WTC11 (cell line): ENCODE results near the gene PFKFB3. TPM values are rescaled to one million over a fixed set of nuclear protein-coding genes. Genes with fewer than 3 reads are reported as not detected.
A peak's percentile ranks its signal among the peaks of the same experiment; 100 is the strongest.

Source experiments
- ATAC-seq: fragments of 200-7000 bp; cut with Tn5 transposase; 2 replicates; pipeline ENCODE4 v1.10.0; 2021; ENCODE audit warnings: mild to moderate bottlenecking, moderate library complexity
- CTCF ChIA-PET: fragments of 300-600 bp; sonication (Branson Sonifier 250); formaldehyde crosslinking; loops from one replicate; lab custom pipeline; 2021; ENCODE audit warnings: antibody characterized with exemption; lab: Charles Lee
- POLR2A ChIA-PET: fragments of 350-600 bp; sonication (Branson Sonifier 250); formaldehyde crosslinking; loops from one replicate; lab custom pipeline; 2021; ENCODE audit warnings: antibody characterized with exemption; lab: Charles Lee
- DNase-seq: peaks from one replicate; pipeline ENCODE4 v3.0.0; 2021; ENCODE audit warnings: low spot score
- H3K27ac Mint-ChIP-seq: 2 replicates; pipeline ENCODE4 v1.8.0; 2021; ENCODE audit warnings: mixed read lengths
- H3K27me3 Mint-ChIP-seq: 2 replicates; pipeline ENCODE4 v1.8.0; 2021; ENCODE audit warnings: low read depth, mild to moderate bottlenecking, moderate library complexity, mixed read lengths
- H3K36me3 Mint-ChIP-seq: 2 replicates; pipeline ENCODE4 v1.8.0; 2021; ENCODE audit warnings: mixed read lengths
- H3K4me1 Mint-ChIP-seq: 2 replicates; pipeline ENCODE4 v1.8.0; 2022; ENCODE audit warnings: mixed read lengths
- H3K4me3 Mint-ChIP-seq: 2 replicates; pipeline ENCODE4 v1.8.0; 2021; ENCODE audit warnings: mild to moderate bottlenecking, moderate library complexity, mixed read lengths
- H3K9me3 Mint-ChIP-seq: 2 replicates; pipeline ENCODE4 v1.8.0; 2021; ENCODE audit warnings: mixed read lengths
- ATF1 ChIP-seq: sonication (generic); formaldehyde crosslinking; IDR thresholded peaks from 2 replicates; pipeline ENCODE4 v1.8.1; 2023; ENCODE audit warnings: mild to moderate bottlenecking, moderate library complexity, missing genetic modification reagents
- ATF3 ChIP-seq: sonication (generic); formaldehyde crosslinking; conservative IDR thresholded peaks from 2 replicates; pipeline ENCODE4 v1.8.1; 2022; ENCODE audit warnings: mild to moderate bottlenecking, missing genetic modification reagents
- CREB1 ChIP-seq: sonication (generic); formaldehyde crosslinking; IDR thresholded peaks from 2 replicates; pipeline ENCODE4 v1.8.0; 2023; ENCODE audit warnings: mild to moderate bottlenecking, missing genetic modification reagents
- E2F1 ChIP-seq: sonication (generic); formaldehyde crosslinking; IDR thresholded peaks from 2 replicates; pipeline ENCODE4 v1.8.0; 2022; ENCODE audit warnings: mild to moderate bottlenecking, missing genetic modification reagents
- ERG ChIP-seq: fragments of 250-450 bp; sonication (Bioruptor Pico); IDR thresholded peaks from 2 replicates; pipeline ENCODE4 v1.8.0; 2021; ENCODE audit warnings: mild to moderate bottlenecking
- ETV6 ChIP-seq: sonication (generic); formaldehyde crosslinking; IDR thresholded peaks from 2 replicates; pipeline ENCODE4 v1.8.1; 2022; ENCODE audit warnings: mild to moderate bottlenecking, missing genetic modification reagents
- GABPB1 ChIP-seq: sonication (generic); formaldehyde crosslinking; IDR thresholded peaks from 2 replicates; pipeline ENCODE4 v1.8.1; 2023; ENCODE audit warnings: mild to moderate bottlenecking, missing genetic modification reagents
- GRHL2 ChIP-seq: fragments of 250-450 bp; sonication (Bioruptor Pico); IDR thresholded peaks from 2 replicates; pipeline ENCODE4 v1.8.0; 2022; ENCODE audit warnings: mild to moderate bottlenecking, moderate library complexity; ENCODE audit not compliant: insufficient replicate concordance, severe bottlenecking
- HMGXB4 ChIP-seq: sonication (generic); formaldehyde crosslinking; IDR thresholded peaks from 2 replicates; pipeline ENCODE4 v1.8.1; 2023; ENCODE audit warnings: mild to moderate bottlenecking, moderate library complexity, missing genetic modification reagents
- IRF2 ChIP-seq: sonication (generic); formaldehyde crosslinking; IDR thresholded peaks from 2 replicates; pipeline ENCODE4 v1.8.0; 2022; ENCODE audit warnings: low read depth, missing genetic modification reagents, borderline replicate concordance
- MYBL2 ChIP-seq: sonication (generic); formaldehyde crosslinking; IDR thresholded peaks from 2 replicates; pipeline ENCODE4 v1.8.1; 2023; ENCODE audit warnings: mild to moderate bottlenecking, moderate library complexity, missing genetic modification reagents
- NR1H2 ChIP-seq: sonication (generic); formaldehyde crosslinking; IDR thresholded peaks from 2 replicates; pipeline ENCODE4 v1.9.0; 2021; ENCODE audit warnings: mild to moderate bottlenecking, moderate library complexity, missing genetic modification reagents
- RELA ChIP-seq: sonication (generic); formaldehyde crosslinking; IDR thresholded peaks from 2 replicates; pipeline ENCODE4 v1.8.1; 2022; ENCODE audit warnings: missing genetic modification reagents, mild to moderate bottlenecking, borderline replicate concordance
- SOX15 ChIP-seq: fragments of 250-450 bp; sonication (Bioruptor Pico); IDR thresholded peaks from 2 replicates; pipeline ENCODE4 v1.9.0; 2021; ENCODE audit warnings: mild to moderate bottlenecking
- TCF7 ChIP-seq: sonication (generic); formaldehyde crosslinking; IDR thresholded peaks from 2 replicates; pipeline ENCODE4 v1.8.0; 2022; ENCODE audit warnings: mild to moderate bottlenecking, low read depth, missing genetic modification reagents, moderate library complexity
- ZBTB21 ChIP-seq: sonication (generic); formaldehyde crosslinking; IDR thresholded peaks from 2 replicates; pipeline ENCODE4 v1.8.1; 2023; ENCODE audit warnings: mild to moderate bottlenecking, missing genetic modification reagents, borderline replicate concordance
- ZMAT4 ChIP-seq: fragments of 250-450 bp; sonication (Bioruptor Pico); IDR thresholded peaks from 2 replicates; pipeline ENCODE4 v1.9.0; 2021; ENCODE audit warnings: mild to moderate bottlenecking
- ZNF219 ChIP-seq: sonication (generic); formaldehyde crosslinking; IDR thresholded peaks from 2 replicates; pipeline ENCODE4 v1.8.0; 2023; ENCODE audit warnings: missing genetic modification reagents, mild to moderate bottlenecking, borderline replicate concordance
- ZNF232 ChIP-seq: sonication (generic); formaldehyde crosslinking; IDR thresholded peaks from 2 replicates; pipeline ENCODE4 v1.8.0; 2022; ENCODE audit warnings: mild to moderate bottlenecking, missing genetic modification reagents
- ZNF263 ChIP-seq: sonication (generic); formaldehyde crosslinking; IDR thresholded peaks from 2 replicates; pipeline ENCODE4 v1.8.1; 2022; ENCODE audit warnings: low read depth, mild to moderate bottlenecking, moderate library complexity, missing genetic modification reagents
- ZNF423 ChIP-seq: fragments of 250-450 bp; sonication (Bioruptor Pico); IDR thresholded peaks from 2 replicates; pipeline ENCODE4 v2.1.2; 2022; ENCODE audit warnings: mild to moderate bottlenecking, moderate library complexity
- ZNF425 ChIP-seq: fragments of 250-450 bp; sonication (Bioruptor Pico); conservative IDR thresholded peaks from 2 replicates; pipeline ENCODE4 v1.9.0; 2021; ENCODE audit warnings: mild to moderate bottlenecking
- ZSCAN18 ChIP-seq: fragments of 250-450 bp; sonication (Bioruptor Pico); IDR thresholded peaks from 2 replicates; pipeline ENCODE4 v2.1.2; 2022; ENCODE audit warnings: mild to moderate bottlenecking, moderate library complexity
- total RNA-seq: library from RNA; stranded (reverse); gene quantifications from 3 replicates; pipeline ENCODE4 v1.2.3, GENCODE V29; 2021

Gene PFKFB3
- total RNA-seq, 1 experiment from 2014 or later = 30.6 TPM

- H3K4me3 Mint-ChIP-seq = no peak overlapping the region
- no peak overlapping the region for H3K27ac Mint-ChIP-seq
- CTCF ChIA-PET = interaction anchor here (0.7 to 1.1 kb wide), 3 partner anchors 15 to 234 kb away, joined by 3 to 4 read pairs (median 3); no protein-coding TSS in a partner anchor
- ATAC-seq (no peak), DNase-seq (no peak)
- TF ChIP-seq ZNF232 (CRISPR knock-in tag) (no peak), TCF7 (no peak), GRHL2 (CRISPR knock-in tag) (no peak), RELA (CRISPR knock-in tag) (no peak), CREB1 (CRISPR knock-in tag) (no peak), ZNF423 (CRISPR knock-in tag) (no peak), SOX15 (no peak), MYBL2 (CRISPR knock-in tag) (no peak), HMGXB4 (CRISPR knock-in tag) (no peak)
- no peaks in the 10 kb centered on the region for H3K9me3 Mint-ChIP-seq
- POLR2A ChIA-PET = no interaction called here
- peaks cover 5% of the 10 kb centered on the region for H3K36me3 Mint-ChIP-seq
- peaks cover 3% of the 10 kb centered on the region for H3K27me3 Mint-ChIP-seq
- peaks cover 40% of the 10 kb centered on the region for H3K4me1 Mint-ChIP-seq
Measured at GRCh38 chr10:6167456-6167855, 35.3 kb upstream of the PFKFB3 start.

- Mint-ChIP-seq H3K36me3 (peaks cover 9% of the 10 kb centered on the region), H3K4me1 (peaks cover 37% of the 10 kb centered on the region), H3K27ac (no peak overlapping the region), H3K27me3 (no peaks in the 10 kb centered on the region), H3K4me3 (no peak overlapping the region), H3K9me3 (no peaks in the 10 kb centered on the region)
- CTCF ChIA-PET = interaction anchor here (0.6 to 1.1 kb wide), 2 partner anchors 61 to 82 kb away, joined by 3 to 4 read pairs; no protein-coding TSS in a partner anchor
- DNase-seq (no peak), ATAC-seq (no peak)
- no peak for TF ChIP-seq IRF2 (CRISPR knock-in tag)
- no peak for TF ChIP-seq ETV6 (CRISPR knock-in tag)
- no peak for TF ChIP-seq NR1H2 (CRISPR knock-in tag)
- no peak for TF ChIP-seq ATF1 (CRISPR knock-in tag)
- no peak for TF ChIP-seq ZMAT4 (CRISPR knock-in tag)
- no peak for TF ChIP-seq E2F1 (CRISPR knock-in tag)
- POLR2A ChIA-PET = interaction anchor here (0.7 kb wide), 1 partner anchor 35 kb away, joined by 3 read pairs; the partner anchor contains the start of gene PFKFB3
Measured at GRCh38 chr10:6168084-6168483, 34.6 kb upstream of the PFKFB3 start.

- Mint-ChIP-seq H3K4me1 (peaks cover 32% of the 10 kb centered on the region), H3K9me3 (no peaks in the 10 kb centered on the region), H3K4me3 (no peak overlapping the region), H3K36me3 (peaks cover 10% of the 10 kb centered on the region), H3K27me3 (no peaks in the 10 kb centered on the region), H3K27ac (peak overlapping the region; percentile 88)
- ChIA-PET POLR2A (interaction anchor here (1.0 kb wide), 1 partner anchor 32 kb away, joined by 3 read pairs; the partner anchor contains the start of gene PFKFB3), CTCF (interaction anchor here (0.7 to 1.6 kb wide), 2 partner anchors 32 to 231 kb away, joined by 3 read pairs; partner anchors contain the start of gene PFKFB3)
- no peak for DNase-seq
- ATAC-seq = no peak
- TF ChIP-seq ERG (no peak), ZBTB21 (CRISPR knock-in tag) (no peak), ZNF219 (CRISPR knock-in tag) (no peak), ATF3 (CRISPR knock-in tag) (no peak), ZNF425 (CRISPR knock-in tag) (no peak), ZNF263 (no peak), TCF7 (no peak), GABPB1 (CRISPR knock-in tag) (no peak), ZSCAN18 (CRISPR knock-in tag) (no peak)
Measured at GRCh38 chr10:6170638-6171037, 32.1 kb upstream of the PFKFB3 start.
